Measurements from ENCODE around the gene BEND6. TPM values are rescaled to one million over a fixed set of nuclear protein-coding genes. Genes with fewer than 3 reads are reported as not detected.

BEND6 gene
- total and polyA plus RNA-seq, 3 donors from 2014 or later = 0.87 to 1.4 (median 1.0) TPM

- intact Hi-C loops (cut with DNase I; ENCODE audit: low total_unique reads) = no loop called here
- no peaks in the 10 kb centered on the region for H3K36me3 ChIP-seq (ENCODE audit: low read depth, missing control alignments)
- H3K27ac ChIP-seq = no peak overlapping the region
- TF ChIP-seq CTCF (IDR thresholded peaks at IDR 0.05) (no peak), POLR2A (IDR thresholded peaks at IDR 0.05) (no peak)
- H3K27me3 ChIP-seq = no peaks in the 10 kb centered on the region
- H3K9me3 ChIP-seq = no peaks in the 10 kb centered on the region
- 46 to 100% methylated on average over 1 of the region's 1 CpG for WGBS, 2 donors
- no peak overlapping the region for H3K4me3 ChIP-seq
- no peak for DNase-seq
- no peaks in the 10 kb centered on the region for H3K4me1 ChIP-seq
These were observed 23.6 kb downstream of the BEND6 start for GRCh38 chr6:56978530-56978929.

- no peak for DNase-seq
- no peaks in the 10 kb centered on the region for H3K9me3 ChIP-seq
- WGBS, 2 donors = 90 to 92% methylated on average over 5 of the region's 5 CpGs
- H3K27me3 ChIP-seq = no peaks in the 10 kb centered on the region
- TF ChIP-seq CTCF (IDR thresholded peaks at IDR 0.05) = no peak
- no peak for TF ChIP-seq POLR2A (IDR thresholded peaks at IDR 0.05)
- intact Hi-C loops (cut with DNase I; ENCODE audit: low total_unique reads) = no loop called here
- H3K36me3 ChIP-seq (ENCODE audit: low read depth, missing control alignments) = no peaks in the 10 kb centered on the region
- no peak overlapping the region for H3K27ac ChIP-seq
- no peaks in the 10 kb centered on the region for H3K4me1 ChIP-seq
- H3K4me3 ChIP-seq = no peak overlapping the region
These were observed 29.5 kb downstream of the BEND6 start for GRCh38 chr6:56984361-56984760.

GRCh38 chr6:56984884-56985283 lies 30.0 kb downstream of the BEND6 start:
- no peaks in the 10 kb centered on the region for H3K27me3 ChIP-seq
- no peak for DNase-seq
- no peaks in the 10 kb centered on the region for H3K36me3 ChIP-seq (ENCODE audit: low read depth, missing control alignments)
- WGBS, 2 donors = 98 to 100% methylated on average over 2 of the region's 2 CpGs
- intact Hi-C loops (cut with DNase I; ENCODE audit: low total_unique reads) = no loop called here
- H3K9me3 ChIP-seq = no peaks in the 10 kb centered on the region
- no peak overlapping the region for H3K4me3 ChIP-seq
- no peak for TF ChIP-seq POLR2A (IDR thresholded peaks at IDR 0.05)
- TF ChIP-seq CTCF (IDR thresholded peaks at IDR 0.05) = no peak
- H3K4me1 ChIP-seq = no peaks in the 10 kb centered on the region
- no peak overlapping the region for H3K27ac ChIP-seq

- no peaks in the 10 kb centered on the region for H3K36me3 ChIP-seq (ENCODE audit: low read depth, missing control alignments)
- H3K4me3 ChIP-seq = no peak overlapping the region
- H3K4me1 ChIP-seq = no peaks in the 10 kb centered on the region
- TF ChIP-seq CTCF (IDR thresholded peaks at IDR 0.05) (no peak), POLR2A (IDR thresholded peaks at IDR 0.05) (no peak)
- intact Hi-C loops (cut with DNase I; ENCODE audit: low total_unique reads) = no loop called here
- no peaks in the 10 kb centered on the region for H3K9me3 ChIP-seq
- 45 to 66% methylated on average over 1 of the region's 1 CpG for WGBS, 2 donors
- H3K27me3 ChIP-seq = no peaks in the 10 kb centered on the region
- no peak overlapping the region for H3K27ac ChIP-seq
- DNase-seq = no peak
These were observed 31.7 kb downstream of the BEND6 start for GRCh38 chr6:56986611-56987010.

GRCh38 chr6:56988145-56988544 lies 33.2 kb downstream of the BEND6 start:
- no peaks in the 10 kb centered on the region for H3K4me1 ChIP-seq
- H3K27me3 ChIP-seq = no peaks in the 10 kb centered on the region
- no peak for DNase-seq
- no peak for TF ChIP-seq CTCF (IDR thresholded peaks at IDR 0.05)
- no peak for TF ChIP-seq POLR2A (IDR thresholded peaks at IDR 0.05)
- no peaks in the 10 kb centered on the region for H3K9me3 ChIP-seq
- H3K4me3 ChIP-seq = no peak overlapping the region
- intact Hi-C loops (cut with DNase I; ENCODE audit: low total_unique reads) = no loop called here
- no peak overlapping the region for H3K27ac ChIP-seq
- no peaks in the 10 kb centered on the region for H3K36me3 ChIP-seq (ENCODE audit: low read depth, missing control alignments)
- WGBS, 2 donors = 91 to 95% methylated on average over 10 of the region's 10 CpGs

Measured in testis (tissue), 3 donors.